ENCODE measurements around the gene FGF22.

FGF22 gene

GRCh38 chr19:676007-676338, 36.3 kb downstream of the FGF22 start:
- no peak for TF ChIP-seq CTCF (IDR thresholded peaks at IDR 0.05; ENCODE audit: low read depth, low read length, missing control alignments)
- DNase-seq (ENCODE audit: low read depth), result no peak
- H3K4me3 ChIP-seq (ENCODE audit: low read depth, low read length), result peak overlapping the region; percentile 31

GRCh38 chr19:676339-677105, 36.8 kb downstream of the FGF22 start, which contains the start of gene FSTL3:
Gene FSTL3, plus strand, starts transcription at chr19:676392. Its CDS starts 32 bp downstream, at chr19:676424.
- H3K4me3 ChIP-seq (ENCODE audit: low read depth, low read length), result peak within 1 kb of the TSS; percentile 48
- DNase-seq (ENCODE audit: low read depth), result no peak
- TF ChIP-seq CTCF (IDR thresholded peaks at IDR 0.05; ENCODE audit: low read depth, low read length, missing control alignments), result no peak

GRCh38 chr19:677201-677600, 37.5 kb downstream of the FGF22 start:
- peak overlapping the region; percentile 33 for H3K4me3 ChIP-seq (ENCODE audit: low read depth, low read length)
- DNase-seq (ENCODE audit: low read depth), result no peak
- TF ChIP-seq CTCF (IDR thresholded peaks at IDR 0.05; ENCODE audit: low read depth, low read length, missing control alignments), result no peak

GRCh38 chr19:677601-678436, 38.1 kb downstream of the FGF22 start:
- no peak for TF ChIP-seq CTCF (IDR thresholded peaks at IDR 0.05; ENCODE audit: low read depth, low read length, missing control alignments)
- no peak for DNase-seq (ENCODE audit: low read depth)
- peak overlapping the region; percentile 37 for H3K4me3 ChIP-seq (ENCODE audit: low read depth, low read length)

- TF ChIP-seq CTCF (IDR thresholded peaks at IDR 0.05; ENCODE audit: low read depth, low read length, missing control alignments), result no peak
- H3K4me3 ChIP-seq (ENCODE audit: low read depth, low read length), result peak overlapping the region; percentile 79
- DNase-seq (ENCODE audit: low read depth), result no peak
Observed at GRCh38 chr19:678791-679388, 39.2 kb downstream of the FGF22 start.

- no peak for DNase-seq (ENCODE audit: low read depth)
- no peak for TF ChIP-seq CTCF (IDR thresholded peaks at IDR 0.05; ENCODE audit: low read depth, low read length, missing control alignments)
- peak overlapping the region; percentile 79 for H3K4me3 ChIP-seq (ENCODE audit: low read depth, low read length)
Observed at GRCh38 chr19:679418-680286, 40.0 kb downstream of the FGF22 start.
